Measurements from ENCODE around the gene LTB4R2.

Gene LTB4R2

DNA sequence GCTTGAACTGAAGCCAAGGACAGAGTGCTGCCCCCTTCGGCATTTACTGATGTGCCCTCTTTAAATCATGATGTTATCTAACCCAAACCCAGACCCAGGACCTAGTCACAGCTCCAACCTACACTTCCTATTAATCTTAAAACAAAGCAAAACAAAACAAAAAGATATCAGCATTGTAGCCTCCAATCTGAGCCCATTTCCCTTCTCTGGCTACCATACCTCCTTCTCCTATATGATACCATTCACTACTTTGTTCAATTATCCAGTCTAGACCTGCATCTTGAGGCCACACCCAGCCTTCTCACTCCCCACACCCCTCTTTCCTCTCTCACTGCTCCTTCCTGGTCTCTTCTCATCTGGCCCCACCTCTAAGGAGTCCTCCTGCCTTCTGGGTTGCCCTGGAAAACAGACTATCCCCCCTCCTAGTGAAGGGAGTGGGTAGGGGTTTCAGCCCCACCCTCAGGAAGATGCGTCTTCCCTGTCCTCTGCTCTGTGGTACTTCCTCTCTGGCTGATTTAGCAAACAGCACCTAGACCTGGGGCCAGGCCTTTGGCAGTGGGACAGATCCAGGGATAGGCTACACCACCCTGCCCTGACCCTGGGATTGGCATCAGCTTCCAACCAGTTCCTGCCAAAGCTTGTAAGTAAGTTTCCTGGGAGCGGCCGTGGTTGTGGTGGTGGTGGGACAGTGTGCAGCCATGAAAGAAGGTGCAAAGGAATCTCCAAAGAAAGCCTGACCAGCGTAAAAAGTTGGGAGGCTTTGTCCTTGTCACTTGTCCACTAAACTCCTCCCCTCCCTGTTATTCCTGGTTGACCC, 4.6 kb downstream of the LTB4R2 start:
- no peaks in the 10 kb centered on the region for H3K4me1 ChIP-seq (ENCODE audit: control insufficient read depth, insufficient read depth, low read length)
- H3K27me3 ChIP-seq (ENCODE audit: control insufficient read depth, insufficient read depth, low read length), result peaks cover 31% of the 10 kb centered on the region
- H3K27ac ChIP-seq (ENCODE audit: low read depth, low read length), result no peak overlapping the region
- no peak overlapping the region for H3K9ac ChIP-seq (ENCODE audit: low read depth, low read length)
- H3K36me3 ChIP-seq (ENCODE audit: control insufficient read depth, insufficient read depth, low read length), result no peaks in the 10 kb centered on the region
- no peak overlapping the region for H3K4me3 ChIP-seq (ENCODE audit: low read depth, low read length)
- no peaks in the 10 kb centered on the region for H3K9me3 ChIP-seq (ENCODE audit: control insufficient read depth, insufficient read depth, low read length)

DNA sequence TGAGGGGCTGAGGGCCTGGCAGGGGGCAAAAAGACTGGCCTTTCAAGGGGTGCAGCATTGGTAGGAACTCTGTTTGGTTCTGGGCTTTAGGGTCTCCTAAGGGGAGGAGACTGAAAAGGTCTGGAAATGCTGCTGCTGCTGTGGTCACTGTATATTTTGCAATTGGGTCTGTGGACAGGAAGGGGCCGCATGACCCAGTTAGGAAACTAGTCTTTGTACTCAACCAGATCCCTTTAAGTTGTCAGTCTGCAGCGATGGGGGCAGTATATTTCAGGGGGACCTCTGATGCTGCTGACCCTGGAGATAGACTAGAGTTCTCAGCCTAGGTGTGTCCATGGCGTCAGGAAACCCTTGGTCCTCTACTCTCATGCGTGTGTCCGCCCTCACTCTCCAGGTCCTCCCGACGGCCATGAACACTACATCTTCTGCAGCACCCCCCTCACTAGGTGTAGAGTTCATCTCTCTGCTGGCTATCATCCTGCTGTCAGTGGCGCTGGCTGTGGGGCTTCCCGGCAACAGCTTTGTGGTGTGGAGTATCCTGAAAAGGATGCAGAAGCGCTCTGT, 5.4 kb downstream of the LTB4R2 start:
- Histone ChIP-seq H3K4me3 (ENCODE audit: low read depth, low read length) (no peak overlapping the region), H3K27me3 (ENCODE audit: control insufficient read depth, insufficient read depth, low read length) (peaks cover 38% of the 10 kb centered on the region), H3K27ac (ENCODE audit: low read depth, low read length) (no peak overlapping the region), H3K4me1 (ENCODE audit: control insufficient read depth, insufficient read depth, low read length) (no peaks in the 10 kb centered on the region), H3K9me3 (ENCODE audit: control insufficient read depth, insufficient read depth, low read length) (no peaks in the 10 kb centered on the region), H3K9ac (ENCODE audit: low read depth, low read length) (no peak overlapping the region), H3K36me3 (ENCODE audit: control insufficient read depth, insufficient read depth, low read length) (no peaks in the 10 kb centered on the region)

DNA sequence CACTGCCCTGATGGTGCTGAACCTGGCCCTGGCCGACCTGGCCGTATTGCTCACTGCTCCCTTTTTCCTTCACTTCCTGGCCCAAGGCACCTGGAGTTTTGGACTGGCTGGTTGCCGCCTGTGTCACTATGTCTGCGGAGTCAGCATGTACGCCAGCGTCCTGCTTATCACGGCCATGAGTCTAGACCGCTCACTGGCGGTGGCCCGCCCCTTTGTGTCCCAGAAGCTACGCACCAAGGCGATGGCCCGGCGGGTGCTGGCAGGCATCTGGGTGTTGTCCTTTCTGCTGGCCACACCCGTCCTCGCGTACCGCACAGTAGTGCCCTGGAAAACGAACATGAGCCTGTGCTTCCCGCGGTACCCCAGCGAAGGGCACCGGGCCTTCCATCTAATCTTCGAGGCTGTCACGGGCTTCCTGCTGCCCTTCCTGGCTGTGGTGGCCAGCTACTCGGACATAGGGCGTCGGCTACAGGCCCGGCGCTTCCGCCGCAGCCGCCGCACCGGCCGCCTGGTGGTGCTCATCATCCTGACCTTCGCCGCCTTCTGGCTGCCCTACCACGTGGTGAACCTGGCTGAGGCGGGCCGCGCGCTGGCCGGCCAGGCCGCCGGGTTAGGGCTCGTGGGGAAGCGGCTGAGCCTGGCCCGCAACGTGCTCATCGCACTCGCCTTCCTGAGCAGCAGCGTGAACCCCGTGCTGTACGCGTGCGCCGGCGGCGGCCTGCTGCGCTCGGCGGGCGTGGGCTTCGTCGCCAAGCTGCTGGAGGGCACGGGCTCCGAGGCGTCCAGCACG, 6.1 kb downstream of the LTB4R2 start:
- H3K4me3 ChIP-seq (ENCODE audit: low read depth, low read length), result no peak overlapping the region
- no peaks in the 10 kb centered on the region for H3K9me3 ChIP-seq (ENCODE audit: control insufficient read depth, insufficient read depth, low read length)
- no peak overlapping the region for H3K9ac ChIP-seq (ENCODE audit: low read depth, low read length)
- no peak overlapping the region for H3K27ac ChIP-seq (ENCODE audit: low read depth, low read length)
- H3K36me3 ChIP-seq (ENCODE audit: control insufficient read depth, insufficient read depth, low read length), result no peaks in the 10 kb centered on the region
- H3K27me3 ChIP-seq (ENCODE audit: control insufficient read depth, insufficient read depth, low read length), result peaks cover 38% of the 10 kb centered on the region
- H3K4me1 ChIP-seq (ENCODE audit: control insufficient read depth, insufficient read depth, low read length), result no peaks in the 10 kb centered on the region

DNA sequence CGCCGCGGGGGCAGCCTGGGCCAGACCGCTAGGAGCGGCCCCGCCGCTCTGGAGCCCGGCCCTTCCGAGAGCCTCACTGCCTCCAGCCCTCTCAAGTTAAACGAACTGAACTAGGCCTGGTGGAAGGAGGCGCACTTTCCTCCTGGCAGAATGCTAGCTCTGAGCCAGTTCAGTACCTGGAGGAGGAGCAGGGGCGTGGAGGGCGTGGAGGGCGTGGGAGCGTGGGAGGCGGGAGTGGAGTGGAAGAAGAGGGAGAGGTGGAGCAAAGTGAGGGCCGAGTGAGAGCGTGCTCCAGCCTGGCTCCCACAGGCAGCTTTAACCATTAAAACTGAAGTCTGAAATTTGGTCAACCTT, 6.6 kb downstream of the LTB4R2 start:
- Histone ChIP-seq H3K4me1 (ENCODE audit: control insufficient read depth, insufficient read depth, low read length) (no peaks in the 10 kb centered on the region), H3K27me3 (ENCODE audit: control insufficient read depth, insufficient read depth, low read length) (peaks cover 38% of the 10 kb centered on the region), H3K36me3 (ENCODE audit: control insufficient read depth, insufficient read depth, low read length) (no peaks in the 10 kb centered on the region), H3K9ac (ENCODE audit: low read depth, low read length) (no peak overlapping the region), H3K9me3 (ENCODE audit: control insufficient read depth, insufficient read depth, low read length) (no peaks in the 10 kb centered on the region), H3K4me3 (ENCODE audit: low read depth, low read length) (no peak overlapping the region), H3K27ac (ENCODE audit: low read depth, low read length) (no peak overlapping the region)

DNA sequence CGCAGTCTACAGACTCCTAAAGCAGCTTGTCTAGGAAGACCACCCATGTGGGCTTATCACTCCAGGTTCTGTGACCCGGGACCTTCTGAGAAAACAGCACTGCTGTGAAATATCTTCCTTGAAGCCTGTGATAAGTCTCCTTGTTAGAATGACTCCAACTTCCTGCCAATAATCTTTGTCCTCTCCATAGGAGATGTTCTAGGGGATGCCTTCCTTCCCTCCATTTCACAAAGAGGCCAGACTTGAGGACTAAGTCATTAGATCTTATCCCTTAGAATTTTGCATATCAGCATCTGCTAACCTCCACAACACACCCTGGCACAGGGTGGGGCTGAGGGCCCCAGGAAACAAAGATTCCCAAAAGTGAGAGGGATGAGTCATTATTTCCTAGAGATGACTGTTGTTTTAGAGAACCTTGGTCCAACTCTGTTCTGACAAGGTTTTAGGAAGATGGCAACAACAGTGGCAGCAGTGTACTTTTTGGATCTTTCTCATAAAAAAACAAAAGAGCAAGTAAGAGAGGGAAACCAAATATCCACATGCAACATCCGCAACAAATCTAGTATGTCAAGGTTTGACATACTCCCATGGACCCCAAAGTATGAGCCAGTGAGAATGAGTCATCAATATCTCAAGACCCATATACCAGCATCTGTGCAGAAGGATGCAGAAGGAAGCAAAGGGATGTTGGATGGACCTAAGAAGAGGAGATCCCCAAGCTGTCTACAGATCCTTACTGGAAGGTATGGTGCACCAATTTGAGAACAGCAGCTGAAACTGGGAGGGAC, 7.4 kb downstream of the LTB4R2 start:
- H3K36me3 ChIP-seq (ENCODE audit: control insufficient read depth, insufficient read depth, low read length), result no peaks in the 10 kb centered on the region
- H3K9me3 ChIP-seq (ENCODE audit: control insufficient read depth, insufficient read depth, low read length), result no peaks in the 10 kb centered on the region
- no peaks in the 10 kb centered on the region for H3K4me1 ChIP-seq (ENCODE audit: control insufficient read depth, insufficient read depth, low read length)
- no peak overlapping the region for H3K27ac ChIP-seq (ENCODE audit: low read depth, low read length)
- no peak overlapping the region for H3K4me3 ChIP-seq (ENCODE audit: low read depth, low read length)
- H3K9ac ChIP-seq (ENCODE audit: low read depth, low read length), result no peak overlapping the region
- peaks cover 38% of the 10 kb centered on the region for H3K27me3 ChIP-seq (ENCODE audit: control insufficient read depth, insufficient read depth, low read length)

DNA sequence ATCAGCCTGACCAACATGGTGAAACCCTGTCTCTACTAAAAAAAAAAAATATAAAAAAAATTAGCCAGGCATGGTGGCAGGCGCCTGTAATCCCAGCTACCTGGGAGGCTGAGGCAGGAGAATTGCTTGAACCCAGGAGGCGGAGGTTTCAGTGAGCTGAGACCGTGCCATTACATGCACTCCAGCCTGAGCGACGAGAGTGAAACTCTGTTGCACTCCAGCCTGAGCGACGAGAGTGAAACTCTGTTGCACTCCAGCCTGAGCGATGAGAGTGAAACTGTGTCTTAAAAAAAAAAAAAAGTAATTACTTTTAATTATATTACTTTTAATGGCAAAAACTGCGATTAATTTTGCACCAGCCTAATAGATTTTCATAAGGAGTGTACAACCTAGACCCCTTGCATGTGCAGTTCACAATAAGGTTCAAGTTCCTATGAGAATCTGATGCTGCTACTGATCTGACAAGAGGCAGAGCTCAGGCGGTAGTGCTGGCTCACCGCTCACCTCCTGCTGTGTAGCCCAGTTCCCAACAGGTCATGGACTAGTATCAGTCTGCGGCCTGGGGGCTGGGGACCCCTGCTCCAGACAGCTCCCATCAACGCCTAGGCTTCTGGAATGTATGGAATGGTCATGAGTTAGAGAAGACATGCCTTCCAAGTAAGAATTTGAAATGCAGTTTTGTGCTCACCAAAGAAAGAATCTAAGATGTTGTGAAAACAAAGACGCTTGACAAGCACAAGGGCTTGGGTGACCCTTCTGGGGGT, 11.5 kb downstream of the LTB4R2 start:
- H3K36me3 ChIP-seq (ENCODE audit: control insufficient read depth, insufficient read depth, low read length), result no peaks in the 10 kb centered on the region
- no peak overlapping the region for H3K27ac ChIP-seq (ENCODE audit: low read depth, low read length)
- H3K9ac ChIP-seq (ENCODE audit: low read depth, low read length), result no peak overlapping the region
- H3K4me3 ChIP-seq (ENCODE audit: low read depth, low read length), result no peak overlapping the region
- H3K4me1 ChIP-seq (ENCODE audit: control insufficient read depth, insufficient read depth, low read length), result no peaks in the 10 kb centered on the region
- H3K9me3 ChIP-seq (ENCODE audit: control insufficient read depth, insufficient read depth, low read length), result no peaks in the 10 kb centered on the region
- H3K27me3 ChIP-seq (ENCODE audit: control insufficient read depth, insufficient read depth, low read length), result peaks cover 38% of the 10 kb centered on the region

DNA sequence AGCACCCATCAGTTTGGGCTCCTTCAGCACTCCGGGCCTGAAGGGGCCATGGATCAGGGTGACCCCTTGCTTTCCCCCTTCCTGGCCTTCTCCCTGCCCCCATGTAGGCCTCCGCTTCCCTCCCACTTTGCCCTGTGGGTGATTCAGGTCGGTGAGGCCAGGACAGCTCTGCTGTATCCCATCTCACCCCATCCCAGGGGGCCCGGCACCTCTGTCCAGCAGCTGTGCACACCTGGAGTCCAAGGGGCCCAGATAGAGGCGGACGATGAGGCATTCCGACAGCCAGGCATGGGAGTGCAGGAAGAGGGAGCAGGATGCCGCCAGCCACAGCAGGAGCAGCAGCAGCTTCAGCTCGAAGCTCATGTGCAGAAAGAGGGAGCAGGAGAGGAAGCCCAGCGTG, 12.7 kb downstream of the LTB4R2 start:
- no peak overlapping the region for H3K4me3 ChIP-seq (ENCODE audit: low read depth, low read length)
- H3K27me3 ChIP-seq (ENCODE audit: control insufficient read depth, insufficient read depth, low read length), result peaks cover 25% of the 10 kb centered on the region
- H3K9me3 ChIP-seq (ENCODE audit: control insufficient read depth, insufficient read depth, low read length), result no peaks in the 10 kb centered on the region
- no peaks in the 10 kb centered on the region for H3K4me1 ChIP-seq (ENCODE audit: control insufficient read depth, insufficient read depth, low read length)
- H3K36me3 ChIP-seq (ENCODE audit: control insufficient read depth, insufficient read depth, low read length), result no peaks in the 10 kb centered on the region
- no peak overlapping the region for H3K9ac ChIP-seq (ENCODE audit: low read depth, low read length)
- no peak overlapping the region for H3K27ac ChIP-seq (ENCODE audit: low read depth, low read length)

DNA sequence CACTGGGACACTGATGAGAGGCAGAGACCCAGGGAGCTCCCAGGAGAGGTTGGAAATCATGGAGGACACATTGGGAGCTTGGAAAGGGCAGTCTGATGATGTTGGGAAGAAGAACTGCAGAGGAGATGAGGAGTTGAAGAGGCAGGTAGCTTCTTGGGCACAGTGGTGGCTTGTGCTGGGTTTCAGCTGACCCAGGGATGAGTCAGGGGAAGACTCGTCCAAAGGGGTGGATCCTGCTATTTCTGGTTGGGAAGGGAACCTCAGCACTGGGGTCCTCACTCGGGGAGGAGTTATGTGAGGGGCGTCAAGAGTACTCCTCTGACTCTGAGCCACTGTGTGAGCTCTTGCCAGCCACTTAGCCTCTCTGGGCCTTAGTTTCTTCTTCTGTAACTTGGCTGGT, 13.4 kb downstream of the LTB4R2 start:
- H3K27me3 ChIP-seq (ENCODE audit: control insufficient read depth, insufficient read depth, low read length), result peaks cover 19% of the 10 kb centered on the region
- H3K4me1 ChIP-seq (ENCODE audit: control insufficient read depth, insufficient read depth, low read length), result no peaks in the 10 kb centered on the region
- no peak overlapping the region for H3K27ac ChIP-seq (ENCODE audit: low read depth, low read length)
- no peak overlapping the region for H3K4me3 ChIP-seq (ENCODE audit: low read depth, low read length)
- no peaks in the 10 kb centered on the region for H3K36me3 ChIP-seq (ENCODE audit: control insufficient read depth, insufficient read depth, low read length)
- no peaks in the 10 kb centered on the region for H3K9me3 ChIP-seq (ENCODE audit: control insufficient read depth, insufficient read depth, low read length)
- no peak overlapping the region for H3K9ac ChIP-seq (ENCODE audit: low read depth, low read length)

DNA sequence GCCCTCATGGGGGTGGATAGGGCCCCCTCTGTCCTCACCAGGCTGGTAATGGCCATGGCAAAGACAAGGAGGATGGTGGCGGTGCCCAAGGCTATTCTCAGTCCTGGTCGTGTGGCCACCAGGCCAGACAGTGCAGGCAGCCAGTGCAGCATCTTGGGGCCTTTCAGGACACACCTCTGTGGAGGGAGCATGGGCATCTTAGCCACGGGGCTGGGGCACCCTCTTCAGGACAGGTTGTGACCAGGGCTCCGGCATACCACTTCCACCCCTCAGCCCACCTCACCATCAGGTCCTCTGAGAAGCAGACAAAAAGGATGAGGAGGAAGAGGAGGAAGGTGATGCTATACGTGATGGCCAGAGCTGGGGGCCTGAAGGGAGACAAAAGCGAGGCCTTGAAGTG, 14.1 kb downstream of the LTB4R2 start:
- Histone ChIP-seq H3K36me3 (ENCODE audit: control insufficient read depth, insufficient read depth, low read length) (no peaks in the 10 kb centered on the region), H3K9me3 (ENCODE audit: control insufficient read depth, insufficient read depth, low read length) (no peaks in the 10 kb centered on the region), H3K4me1 (ENCODE audit: control insufficient read depth, insufficient read depth, low read length) (no peaks in the 10 kb centered on the region), H3K9ac (ENCODE audit: low read depth, low read length) (no peak overlapping the region), H3K27me3 (ENCODE audit: control insufficient read depth, insufficient read depth, low read length) (peaks cover 17% of the 10 kb centered on the region), H3K4me3 (ENCODE audit: low read depth, low read length) (no peak overlapping the region), H3K27ac (ENCODE audit: low read depth, low read length) (no peak overlapping the region)

DNA sequence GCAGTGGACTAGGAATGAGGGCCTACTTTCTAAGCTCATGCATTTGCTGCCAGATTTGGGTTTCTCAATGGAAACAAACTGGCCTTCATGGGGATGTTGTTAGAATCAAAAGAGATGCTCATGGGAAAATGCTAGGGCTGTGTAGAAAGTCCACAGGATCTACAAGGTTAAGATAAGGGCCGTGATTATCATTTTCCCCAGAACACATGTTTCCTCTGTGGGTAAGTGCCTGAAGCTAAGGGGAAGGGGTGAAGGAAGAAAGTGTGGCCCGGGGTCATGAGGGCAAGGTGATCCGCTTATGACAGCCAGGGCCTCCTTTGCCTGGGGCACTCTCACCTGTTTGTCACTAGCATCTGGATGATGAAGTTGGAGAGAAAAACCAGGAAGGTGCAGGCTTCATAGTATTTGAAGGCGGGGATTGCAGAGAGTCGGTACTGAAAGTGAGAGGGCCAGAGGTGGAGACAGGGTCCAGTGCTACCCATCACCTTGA, 15.1 kb downstream of the LTB4R2 start:
- H3K9me3 ChIP-seq (ENCODE audit: control insufficient read depth, insufficient read depth, low read length), result no peaks in the 10 kb centered on the region
- H3K27ac ChIP-seq (ENCODE audit: low read depth, low read length), result no peak overlapping the region
- H3K27me3 ChIP-seq (ENCODE audit: control insufficient read depth, insufficient read depth, low read length), result peaks cover 13% of the 10 kb centered on the region
- H3K9ac ChIP-seq (ENCODE audit: low read depth, low read length), result no peak overlapping the region
- no peak overlapping the region for H3K4me3 ChIP-seq (ENCODE audit: low read depth, low read length)
- no peaks in the 10 kb centered on the region for H3K4me1 ChIP-seq (ENCODE audit: control insufficient read depth, insufficient read depth, low read length)
- no peaks in the 10 kb centered on the region for H3K36me3 ChIP-seq (ENCODE audit: control insufficient read depth, insufficient read depth, low read length)

Data from HUES48 (cell line).